Cardiac muscle cell (in vitro differentiated cells and primary cell): ENCODE measurements around the gene TAOK3. TPM values are rescaled to one million over a fixed set of nuclear protein-coding genes. Genes with fewer than 3 reads are reported as not detected.
A peak's percentile ranks its signal among the peaks of the same experiment; 100 is the strongest.

Experiments
- DNase-seq, 2 donors: peaks; one replicate each; pipeline versions ENCODE4 v3.0.0 to v3.0.0-alpha.2; 2010 to 2017; ENCODE audit warnings: low read depth in 1 of 2, low spot score in 1 of 2
- H3K27ac ChIP-seq: fragments of 200-600 bp; sonication (generic); 2 replicates; pipeline ENCODE4 v1.5.1; 2016
- H3K27me3 ChIP-seq: fragments of 200-600 bp; sonication (generic); 2 replicates; pipeline ENCODE4 v1.6.0; 2016; ENCODE audit warnings: control low read depth
- H3K36me3 ChIP-seq: fragments of 200-600 bp; sonication (generic); 2 replicates; pipeline ENCODE4 v1.5.1; 2016; ENCODE audit warnings: control low read depth
- H3K4me1 ChIP-seq: fragments of 200-600 bp; sonication (generic); 2 replicates; pipeline ENCODE4 v1.8.1; 2017; ENCODE audit warnings: low read depth, mild to moderate bottlenecking, mixed run types
- H3K4me3 ChIP-seq: fragments of 200-600 bp; sonication (generic); 2 replicates; pipeline ENCODE4 v1.5.1; 2016; ENCODE audit warnings: mild to moderate bottlenecking
- H3K9me3 ChIP-seq: fragments of 200-600 bp; sonication (generic); 2 replicates; pipeline ENCODE4 v1.5.1; 2017; ENCODE audit warnings: low read depth, mild to moderate bottlenecking, control low read depth
- CTCF ChIP-seq: IDR thresholded peaks from 2 replicates; pipeline ENCODE4 v1.5.1; 2012; ENCODE audit warnings: low read depth, mild to moderate bottlenecking, low read length
- polyA plus RNA-seq: library from polyadenylated mRNA; unstranded; fragments of >200 nt; fragmentation: Nextera tagmentation; extraction: Ambion mirVana; gene quantifications from 2 replicates; pipeline ENCODE4 v1.2.1, GENCODE V29; 2016
- total RNA-seq: library from RNA; depleted of rRNA; stranded (reverse); fragments of >200 nt; gene quantifications from 2 replicates; pipeline ENCODE4 v1.2.3, GENCODE V29; 2016

TAOK3 gene
- total and polyA plus RNA-seq, 2 experiments from 2014 or later = 10.5 to 13.9 TPM

GRCh38 chr12:118370601-118371000 is 2.1 kb downstream of the TAOK3 start:
- Histone ChIP-seq H3K27ac (no peak overlapping the region), H3K36me3 (no peaks in the 10 kb centered on the region), H3K4me1 (peaks cover 5% of the 10 kb centered on the region), H3K27me3 (no peaks in the 10 kb centered on the region), H3K9me3 (no peaks in the 10 kb centered on the region), H3K4me3 (peak overlapping the region; percentile 54)
- no peak for TF ChIP-seq CTCF
- DNase-seq = no peak

DNA sequence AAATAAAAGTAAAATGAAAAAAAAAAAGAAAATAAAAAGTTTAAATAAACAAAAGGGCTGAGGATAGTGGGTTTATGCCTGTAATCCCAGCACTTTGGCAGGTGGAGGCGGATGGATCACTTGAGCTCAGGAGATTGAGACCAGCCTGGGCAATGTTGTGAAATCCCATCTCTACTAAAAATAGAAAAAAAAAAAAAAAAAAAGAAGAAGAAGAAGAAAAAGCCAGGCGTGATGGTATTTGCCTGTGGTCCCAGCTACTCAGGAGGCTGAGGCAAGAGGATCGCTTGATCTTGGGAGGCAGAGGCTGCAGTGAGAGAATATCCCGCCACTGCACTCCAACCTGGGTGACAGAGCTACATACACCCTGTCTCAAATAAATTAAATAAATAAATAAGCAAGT is 3.9 kb downstream of the TAOK3 start:
- H3K9me3 ChIP-seq = no peaks in the 10 kb centered on the region
- H3K36me3 ChIP-seq = no peaks in the 10 kb centered on the region
- no peaks in the 10 kb centered on the region for H3K27me3 ChIP-seq
- no peak overlapping the region for H3K27ac ChIP-seq
- TF ChIP-seq CTCF = no peak
- H3K4me1 ChIP-seq = peaks cover 3% of the 10 kb centered on the region
- DNase-seq = no peak
- no peak overlapping the region for H3K4me3 ChIP-seq

DNA sequence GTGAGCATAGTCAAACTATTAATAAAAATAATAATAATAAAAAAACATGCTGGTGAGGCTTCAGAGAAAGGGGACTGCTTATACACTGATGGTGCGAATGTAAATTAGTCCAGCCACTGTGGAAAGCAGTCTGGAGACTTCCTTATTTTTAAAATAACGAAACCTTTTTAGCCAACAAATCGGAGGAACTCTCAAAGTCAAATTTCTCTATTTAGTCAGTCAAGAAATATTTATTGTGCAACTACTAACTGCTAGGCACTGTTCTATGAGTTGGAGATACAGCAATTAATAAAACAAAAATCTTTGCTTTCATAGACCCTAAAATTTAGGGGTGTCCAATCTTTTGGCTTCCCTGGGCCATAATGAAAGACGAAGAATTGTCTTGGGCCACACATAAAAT is 10.8 kb downstream of the TAOK3 start:
- no peaks in the 10 kb centered on the region for H3K9me3 ChIP-seq
- H3K36me3 ChIP-seq = no peaks in the 10 kb centered on the region
- no peak for DNase-seq
- no peak overlapping the region for H3K27ac ChIP-seq
- H3K4me1 ChIP-seq = peaks cover 7% of the 10 kb centered on the region
- H3K27me3 ChIP-seq = no peaks in the 10 kb centered on the region
- no peak for TF ChIP-seq CTCF
- no peak overlapping the region for H3K4me3 ChIP-seq

DNA sequence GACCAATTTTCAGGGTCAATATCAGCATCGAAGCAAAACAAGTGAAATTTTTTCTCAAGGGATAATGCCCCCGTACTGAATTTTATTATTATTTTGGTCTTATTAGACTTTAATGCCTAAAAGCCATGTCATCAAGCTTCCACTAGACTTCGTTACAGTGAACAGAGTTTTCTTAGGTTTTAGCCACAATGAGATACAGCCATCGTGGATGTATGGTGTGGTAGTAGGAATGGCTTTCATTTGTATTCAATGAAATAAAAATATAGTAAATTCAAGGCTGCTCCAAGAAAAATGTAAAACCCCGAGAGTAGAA is 11.7 kb downstream of the TAOK3 start:
- Histone ChIP-seq H3K27me3 (no peaks in the 10 kb centered on the region), H3K4me3 (no peak overlapping the region), H3K27ac (no peak overlapping the region), H3K4me1 (peaks cover 7% of the 10 kb centered on the region), H3K9me3 (no peaks in the 10 kb centered on the region), H3K36me3 (no peaks in the 10 kb centered on the region)
- DNase-seq = peak in 1 of 2 donors; percentile 16
- no peak for TF ChIP-seq CTCF

DNA sequence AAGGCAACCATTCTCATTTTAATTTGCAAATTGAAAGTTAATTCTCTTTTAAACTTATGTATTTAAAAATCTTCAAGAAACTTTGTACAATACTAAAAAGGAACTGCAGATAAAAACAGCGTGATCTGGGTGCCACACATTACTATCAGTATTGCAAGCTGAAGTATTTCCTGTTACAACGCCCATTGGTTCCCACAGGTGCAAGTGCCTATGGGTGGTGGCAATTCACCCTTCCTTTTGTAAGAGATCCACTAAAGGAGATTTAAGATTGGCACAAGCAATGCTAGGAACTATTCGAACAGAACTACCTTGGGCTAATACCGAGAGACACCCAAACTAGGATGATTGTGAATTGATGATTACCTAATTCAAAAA is 13.2 kb downstream of the TAOK3 start:
- Histone ChIP-seq H3K4me3 (no peak overlapping the region), H3K27ac (no peak overlapping the region), H3K4me1 (peaks cover 7% of the 10 kb centered on the region), H3K27me3 (no peaks in the 10 kb centered on the region), H3K36me3 (no peaks in the 10 kb centered on the region), H3K9me3 (no peaks in the 10 kb centered on the region)
- no peak for TF ChIP-seq CTCF
- DNase-seq = no peak
